ENCODE measurements around the gene RANBP17. TPM values are rescaled to one million over a fixed set of nuclear protein-coding genes. Genes with fewer than 3 reads are reported as not detected.

Gene RANBP17
- polyA plus RNA-seq, 1 of the 3 experiments (the other 2 are of a cell fraction): 6.0 TPM

GRCh38 chr5:170818232-170818631, 43.6 kb upstream of the RANBP17 start:
- Histone ChIP-seq H3K79me2 (ENCODE audit: insufficient read depth) (no peaks in the 10 kb centered on the region), H3K27me3 (ENCODE audit: insufficient read depth) (no peaks in the 10 kb centered on the region), H3K9ac (no peak overlapping the region), H3K4me3 (ENCODE audit: low read depth in 2 of 2, low read length in 1 of 2) (no peak overlapping the region), H3K4me1 (ENCODE audit: control insufficient read depth in 1 of 2, insufficient read depth in 2 of 2, low read depth in 1 of 2, low read length in 1 of 2) (no peaks in the 10 kb centered on the region), H3F3A (replicated peaks; ENCODE audit: insufficient read depth) (no peaks in the 10 kb centered on the region), H3K4me2 (no peak overlapping the region), H3K9me2 (no peaks in the 10 kb centered on the region), H3K27ac (ENCODE audit: low read depth in 2 of 2, low read length in 1 of 2) (peak overlapping the region in 1 of 2 experiments; percentile 45; a peak in 2 of 4 replicates), H3K9me3 (no peaks in the 10 kb centered on the region), H3K36me3 (replicated peaks in 1 of 2; ENCODE audit: control insufficient read depth in 1 of 2, insufficient read depth in 2 of 2, low read length in 1 of 2) (no peaks in the 10 kb centered on the region), H2AFZ (ENCODE audit: low read depth) (peak overlapping the region; percentile 45; the same call in 1 of the 2 replicates), H4K20me1 (ENCODE audit: insufficient read depth) (no peaks in the 10 kb centered on the region)
- no peak for DNase-seq
- POLR2A ChIA-PET: no interaction called here
- CTCF ChIA-PET: no interaction called here
- TF ChIP-seq MEF2A (IDR thresholded peaks at IDR 0.05; ENCODE audit: borderline replicate concordance, low read depth) (no peak), NFIC (IDR thresholded peaks at IDR 0.05; ENCODE audit: borderline replicate concordance) (no peak), CHD2 (IDR thresholded peaks at IDR 0.05; ENCODE audit: low read length, partially characterized antibody) (no peak), MAX (IDR thresholded peaks at IDR 0.05; ENCODE audit: low read depth) (no peak)
- WGBS (ENCODE audit: low lambda C conversion rate): 86% methylated on average over 1 of the region's 1 CpG

DNA sequence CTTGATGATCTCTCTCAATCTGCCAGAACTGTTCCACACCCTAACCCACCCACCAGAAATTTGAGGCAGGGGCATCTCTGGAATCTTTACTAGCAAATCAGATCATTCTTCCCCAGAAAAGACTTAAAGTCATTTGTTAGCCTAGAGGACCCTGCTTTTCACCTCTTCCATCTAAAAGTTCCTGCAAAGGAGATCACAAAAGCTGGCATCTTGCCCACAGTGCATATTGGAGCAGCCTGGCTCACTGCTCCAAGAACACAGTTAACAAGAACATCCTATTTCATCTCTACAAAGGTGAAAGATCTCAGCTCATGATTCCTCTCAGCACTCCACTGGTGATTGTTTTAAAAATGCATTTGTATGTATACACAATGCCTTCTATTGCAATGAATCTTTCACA, 42.0 kb upstream of the RANBP17 start:
- no peak overlapping the region for H3K4me3 ChIP-seq (ENCODE audit: low read depth in 2 of 2, low read length in 1 of 2)
- ChIA-PET CTCF (interaction anchor here (1.7 kb wide), 1 partner anchor 28 kb away, joined by 5 read pairs; no protein-coding TSS in a partner anchor), POLR2A (no interaction called here)
- H3K4me2 ChIP-seq: no peak overlapping the region
- no peak for DNase-seq
- no peaks in the 10 kb centered on the region for H3K36me3 ChIP-seq (replicated peaks in 1 of 2; ENCODE audit: control insufficient read depth in 1 of 2, insufficient read depth in 2 of 2, low read length in 1 of 2)
- H3K9me2 ChIP-seq: no peaks in the 10 kb centered on the region
- H4K20me1 ChIP-seq (ENCODE audit: insufficient read depth): no peaks in the 10 kb centered on the region
- no peak overlapping the region for H3K27ac ChIP-seq (ENCODE audit: low read depth in 2 of 2, low read length in 1 of 2)
- H3K4me1 ChIP-seq (ENCODE audit: control insufficient read depth in 1 of 2, insufficient read depth in 2 of 2, low read depth in 1 of 2, low read length in 1 of 2): no peaks in the 10 kb centered on the region
- H2AFZ ChIP-seq (ENCODE audit: low read depth): no peak overlapping the region
- H3F3A ChIP-seq (replicated peaks; ENCODE audit: insufficient read depth): no peaks in the 10 kb centered on the region
- H3K27me3 ChIP-seq (ENCODE audit: insufficient read depth): no peaks in the 10 kb centered on the region
- H3K9ac ChIP-seq: no peak overlapping the region
- TF ChIP-seq ELF1 (IDR thresholded peaks at IDR 0.05) (no peak), TCF12 (IDR thresholded peaks at IDR 0.05) (no peak), JUND (IDR thresholded peaks at IDR 0.05) (no peak), RAD21 (IDR thresholded peaks at IDR 0.05; ENCODE audit: low read length) (no peak), MXI1 (IDR thresholded peaks at IDR 0.05; ENCODE audit: low read depth, low read length) (no peak), RXRA (IDR thresholded peaks at IDR 0.05; ENCODE audit: borderline replicate concordance, low read depth) (no peak), PBX3 (IDR thresholded peaks at IDR 0.05) (no peak), GABPA (IDR thresholded peaks at IDR 0.05; ENCODE audit: low read depth) (no peak)
- H3K79me2 ChIP-seq (ENCODE audit: insufficient read depth): no peaks in the 10 kb centered on the region
- H3K9me3 ChIP-seq: no peaks in the 10 kb centered on the region

DNA sequence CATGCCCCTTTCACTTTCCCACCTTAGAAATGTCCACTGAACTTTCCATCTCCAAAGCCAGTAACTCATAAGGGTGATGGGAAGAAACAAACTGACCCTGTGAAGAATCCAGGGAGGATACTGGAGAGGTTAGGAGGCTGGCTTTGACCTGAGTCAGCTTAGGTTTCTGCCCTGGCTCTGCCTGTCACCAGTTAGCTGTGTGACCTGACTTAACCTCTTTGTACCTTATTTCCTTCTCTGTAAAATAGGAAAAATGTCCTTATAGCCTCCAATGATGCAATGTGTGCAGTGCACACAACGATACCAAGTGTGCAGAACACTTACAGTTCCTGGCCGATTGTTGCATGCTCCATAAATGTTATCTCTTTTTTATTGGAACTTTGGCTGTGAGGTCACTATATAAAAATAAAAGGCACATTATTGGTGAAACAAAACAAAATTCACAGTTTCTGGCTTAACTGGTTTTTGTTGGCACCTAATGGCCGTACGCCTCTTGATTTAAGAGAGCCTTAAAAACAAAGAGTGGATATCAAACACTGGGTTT, 40.5 kb upstream of the RANBP17 start:
- H3K27ac ChIP-seq (ENCODE audit: low read depth in 2 of 2, low read length in 1 of 2): no peak overlapping the region
- H3K36me3 ChIP-seq (replicated peaks in 1 of 2; ENCODE audit: control insufficient read depth in 1 of 2, insufficient read depth in 2 of 2, low read length in 1 of 2): no peaks in the 10 kb centered on the region
- H3K4me1 ChIP-seq (ENCODE audit: control insufficient read depth in 1 of 2, insufficient read depth in 2 of 2, low read depth in 1 of 2, low read length in 1 of 2): no peaks in the 10 kb centered on the region
- WGBS (ENCODE audit: low lambda C conversion rate): 79% methylated on average over 4 of the region's 4 CpGs
- H3F3A ChIP-seq (replicated peaks; ENCODE audit: insufficient read depth): no peaks in the 10 kb centered on the region
- H3K9ac ChIP-seq: no peak overlapping the region
- H3K4me2 ChIP-seq: no peak overlapping the region
- H3K9me2 ChIP-seq: no peaks in the 10 kb centered on the region
- ChIA-PET CTCF (interaction anchor here (1.7 kb wide), 1 partner anchor 30 kb away, joined by 5 read pairs; no protein-coding TSS in a partner anchor), POLR2A (no interaction called here)
- no peak for DNase-seq
- no peaks in the 10 kb centered on the region for H3K79me2 ChIP-seq (ENCODE audit: insufficient read depth)
- H3K9me3 ChIP-seq: no peaks in the 10 kb centered on the region
- H3K27me3 ChIP-seq (ENCODE audit: insufficient read depth): no peaks in the 10 kb centered on the region
- no peaks in the 10 kb centered on the region for H4K20me1 ChIP-seq (ENCODE audit: insufficient read depth)
- no peak overlapping the region for H2AFZ ChIP-seq (ENCODE audit: low read depth)
- no peak overlapping the region for H3K4me3 ChIP-seq (ENCODE audit: low read depth in 2 of 2, low read length in 1 of 2)
- no peak for TF ChIP-seq NFIC (IDR thresholded peaks at IDR 0.05; ENCODE audit: borderline replicate concordance)
- TF ChIP-seq RCOR1 (IDR thresholded peaks at IDR 0.05; ENCODE audit: low read length): no peak
- no peak for TF ChIP-seq POLR2AphosphoS5 (IDR thresholded peaks at IDR 0.05; ENCODE audit: low read depth, low read length)
- no peak for TF ChIP-seq TCF12 (IDR thresholded peaks at IDR 0.05)
- no peak for TF ChIP-seq YY1 (IDR thresholded peaks at IDR 0.05; ENCODE audit: low read depth)
- TF ChIP-seq FOXJ3 (CRISPR knock-in tag; IDR thresholded peaks at IDR 0.05): no peak
- no peak for TF ChIP-seq USF1 (IDR thresholded peaks at IDR 0.05; ENCODE audit: borderline replicate concordance, low read depth)
- no peak for TF ChIP-seq GABPA (IDR thresholded peaks at IDR 0.05; ENCODE audit: low read depth)
- TF ChIP-seq SMC3 (IDR thresholded peaks at IDR 0.05; ENCODE audit: low read depth, low read length): no peak
- TF ChIP-seq JUND (IDR thresholded peaks at IDR 0.05): no peak
- no peak for TF ChIP-seq TAF1 (IDR thresholded peaks at IDR 0.05; ENCODE audit: borderline replicate concordance, low read depth, low read length)
- TF ChIP-seq, protein P1, sequence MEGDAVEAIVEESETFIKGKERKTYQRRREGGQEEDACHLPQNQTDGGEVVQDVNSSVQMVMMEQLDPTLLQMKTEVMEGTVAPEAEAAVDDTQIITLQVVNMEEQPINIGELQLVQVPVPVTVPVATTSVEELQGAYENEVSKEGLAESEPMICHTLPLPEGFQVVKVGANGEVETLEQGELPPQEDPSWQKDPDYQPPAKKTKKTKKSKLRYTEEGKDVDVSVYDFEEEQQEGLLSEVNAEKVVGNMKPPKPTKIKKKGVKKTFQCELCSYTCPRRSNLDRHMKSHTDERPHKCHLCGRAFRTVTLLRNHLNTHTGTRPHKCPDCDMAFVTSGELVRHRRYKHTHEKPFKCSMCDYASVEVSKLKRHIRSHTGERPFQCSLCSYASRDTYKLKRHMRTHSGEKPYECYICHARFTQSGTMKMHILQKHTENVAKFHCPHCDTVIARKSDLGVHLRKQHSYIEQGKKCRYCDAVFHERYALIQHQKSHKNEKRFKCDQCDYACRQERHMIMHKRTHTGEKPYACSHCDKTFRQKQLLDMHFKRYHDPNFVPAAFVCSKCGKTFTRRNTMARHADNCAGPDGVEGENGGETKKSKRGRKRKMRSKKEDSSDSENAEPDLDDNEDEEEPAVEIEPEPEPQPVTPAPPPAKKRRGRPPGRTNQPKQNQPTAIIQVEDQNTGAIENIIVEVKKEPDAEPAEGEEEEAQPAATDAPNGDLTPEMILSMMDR (IDR thresholded peaks at IDR 0.05): no peak
- no peak for TF ChIP-seq EP300 (IDR thresholded peaks at IDR 0.05; ENCODE audit: borderline replicate concordance in 1 of 2, low read depth in 1 of 2, low read length in 1 of 2)
- no peak for TF ChIP-seq CHD2 (IDR thresholded peaks at IDR 0.05; ENCODE audit: low read length, partially characterized antibody)
- TF ChIP-seq RXRA (IDR thresholded peaks at IDR 0.05; ENCODE audit: borderline replicate concordance, low read depth): no peak

Data from SK-N-SH (cell line).